CD4-positive, alpha-beta T cell treated with Interleukin-10 for 1 hour (primary cell): Measurements from ENCODE around the gene RMND5A.
A peak's percentile ranks its signal among the peaks of the same experiment; 100 is the strongest.
"Not testable (repeated sequence)": the region's sequence is repeated elsewhere in the genome, so short reads cannot be mapped to it uniquely, and the experiment has no call there.

Experiments
- DNase-seq: peaks from one replicate; pipeline ENCODE4 v3.0.0-alpha.2; 2020

The RMND5A gene

DNA sequence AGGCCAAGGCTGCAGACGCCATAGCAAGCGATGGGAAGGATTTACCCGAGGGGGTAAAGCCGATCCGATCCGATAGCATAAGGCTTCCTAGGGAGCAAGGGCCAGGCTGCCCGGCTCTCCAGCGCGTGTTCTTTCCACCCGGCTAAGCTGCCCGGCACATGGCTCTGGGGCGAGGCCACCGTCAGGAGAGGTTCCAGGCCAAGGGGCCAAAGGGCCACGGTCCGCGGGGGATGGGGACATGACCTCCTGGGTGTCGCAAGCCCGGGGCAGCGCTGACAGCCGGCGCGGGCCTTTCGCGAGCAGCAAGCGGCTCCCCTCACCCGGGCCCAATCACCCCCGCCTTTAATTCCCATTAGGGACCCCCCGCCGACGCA, 841 bp upstream of the RMND5A start:
- DNase-seq: not testable (repeated sequence)

DNA sequence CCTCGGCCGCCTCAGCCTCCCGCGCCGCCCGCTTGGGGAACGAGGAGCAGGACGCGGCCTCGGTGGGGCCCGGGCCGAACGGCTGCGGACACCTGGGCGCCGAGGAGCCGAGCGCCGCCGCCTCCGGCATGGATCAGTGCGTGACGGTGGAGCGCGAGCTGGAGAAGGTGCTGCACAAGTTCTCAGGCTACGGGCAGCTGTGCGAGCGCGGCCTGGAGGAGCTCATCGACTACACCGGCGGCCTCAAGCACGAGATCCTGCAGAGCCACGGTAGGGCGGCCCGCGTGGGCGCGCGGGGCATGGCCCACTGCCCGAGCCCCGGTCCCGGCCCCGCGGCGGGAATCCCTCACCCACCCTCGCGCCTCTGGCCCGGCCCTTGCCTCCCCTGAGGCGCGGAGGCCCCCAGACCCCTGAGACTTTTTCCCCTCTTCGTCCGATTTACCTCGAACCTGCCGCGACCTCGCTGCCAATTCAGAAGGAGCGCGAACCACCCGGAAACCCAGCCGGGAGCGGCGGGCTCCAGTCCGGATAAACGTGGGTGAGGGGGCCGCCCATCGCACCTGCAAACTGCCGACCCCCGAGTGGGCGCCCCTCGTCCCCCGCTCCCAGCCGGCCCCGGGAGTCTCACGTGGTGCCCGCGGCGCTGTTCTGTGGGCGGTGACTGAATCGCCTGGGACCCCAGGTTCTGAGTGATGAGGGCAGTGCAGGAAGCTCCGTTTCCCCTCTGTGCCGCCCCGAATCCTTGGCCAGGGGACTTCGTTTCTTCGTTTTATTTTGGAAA, 639 bp downstream of the RMND5A start:
- peak; percentile 57 for DNase-seq

DNA sequence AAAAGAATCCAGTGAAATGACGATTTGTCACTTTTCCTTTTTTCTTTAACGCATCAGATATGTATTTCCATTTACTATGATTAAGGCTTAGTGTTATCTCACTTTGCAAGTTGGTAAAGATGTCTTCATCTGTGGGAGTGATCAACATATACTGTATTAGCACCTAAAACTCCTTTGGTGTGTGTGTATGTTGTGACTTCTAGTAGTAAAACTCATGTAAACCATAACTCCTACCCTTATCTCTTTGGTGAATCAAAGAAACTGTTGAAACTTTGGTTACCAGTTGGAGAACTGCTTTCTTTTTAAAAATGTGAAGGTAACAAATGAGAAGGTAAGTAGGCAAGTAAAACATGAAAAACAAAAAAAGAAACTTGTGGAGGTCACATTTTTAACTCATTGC, 5.6 kb downstream of the RMND5A start:
- not testable (repeated sequence) for DNase-seq

DNA sequence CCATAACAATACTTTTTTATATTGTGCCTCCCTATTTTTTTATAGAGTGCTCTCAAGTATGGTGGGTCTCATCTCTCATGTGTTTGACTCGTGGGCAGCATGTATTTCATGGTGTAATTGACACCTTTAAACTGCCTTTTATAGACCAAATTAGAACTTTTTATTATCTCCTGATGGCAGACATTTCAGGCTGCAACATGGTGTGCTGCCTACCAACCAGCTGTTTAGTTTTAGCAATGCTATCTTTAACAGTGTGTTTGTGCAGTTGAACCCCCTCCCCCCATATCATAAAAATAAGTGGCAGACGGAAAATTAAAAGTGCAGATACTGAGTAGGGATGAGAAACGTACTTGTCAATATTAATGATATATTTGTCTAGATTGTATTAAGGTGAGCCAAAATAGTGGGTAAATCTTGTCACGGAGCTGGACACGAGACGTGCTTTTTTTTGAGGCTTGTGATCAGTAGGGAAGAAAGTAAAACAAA, 12.0 kb downstream of the RMND5A start:
- DNase-seq: not testable (repeated sequence)

DNA sequence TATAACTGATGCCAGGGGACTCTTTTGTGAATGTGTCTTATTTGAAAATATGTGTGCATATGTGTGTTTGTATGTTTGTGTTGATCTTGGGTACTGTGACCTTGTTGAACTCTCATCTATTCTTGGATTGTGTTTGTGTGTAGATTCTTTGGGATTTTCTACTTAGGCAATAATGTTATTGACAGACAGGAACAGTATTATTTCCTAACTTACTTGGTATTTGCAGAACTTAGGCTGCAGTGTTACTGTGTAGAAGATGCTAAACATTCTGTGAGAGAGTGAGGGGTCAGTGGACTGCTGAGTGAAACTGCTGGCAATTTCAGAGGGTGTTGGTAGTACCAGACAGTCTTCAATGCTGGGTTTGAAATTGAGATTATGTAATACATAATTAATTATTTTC, 12.7 kb downstream of the RMND5A start:
- DNase-seq: not testable (repeated sequence)

DNA sequence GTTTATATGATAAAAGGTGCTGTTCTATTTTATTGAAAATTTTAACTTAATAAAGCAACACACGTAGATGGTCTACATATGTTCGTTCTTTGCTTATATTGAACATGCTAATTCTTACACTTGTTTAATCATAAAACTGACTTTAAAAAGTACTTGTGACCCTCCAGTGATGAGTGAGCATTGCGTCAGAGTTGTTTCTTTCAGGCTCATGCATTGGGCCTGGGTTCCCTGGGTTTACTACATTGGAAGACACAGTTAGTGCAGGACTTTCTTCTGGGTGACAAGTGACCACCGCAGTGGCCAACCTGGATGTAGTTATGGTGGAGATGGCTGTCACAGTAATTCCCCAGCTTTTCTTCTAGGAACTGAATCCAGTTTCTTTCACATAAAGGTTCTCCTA, 13.4 kb downstream of the RMND5A start:
- not testable (repeated sequence) for DNase-seq

DNA sequence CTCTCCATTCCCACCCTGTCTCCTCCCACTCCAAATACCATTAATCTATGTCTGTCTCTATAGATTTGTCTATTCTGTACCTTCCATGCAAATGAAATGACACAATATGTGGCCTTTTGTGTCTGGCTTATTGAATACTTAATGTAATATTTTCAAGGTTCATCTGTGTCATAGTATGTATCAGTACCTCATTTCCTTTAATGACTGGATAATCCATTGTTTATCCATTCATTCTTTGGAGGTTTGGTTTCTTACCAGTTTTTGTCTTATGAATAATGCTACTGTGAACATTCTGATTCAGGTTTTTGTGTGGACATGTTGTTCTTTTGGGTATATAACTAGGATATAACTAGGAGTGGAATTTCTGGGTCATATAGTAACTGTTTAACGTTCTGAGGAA, 14.8 kb downstream of the RMND5A start:
- DNase-seq: not testable (repeated sequence)

DNA sequence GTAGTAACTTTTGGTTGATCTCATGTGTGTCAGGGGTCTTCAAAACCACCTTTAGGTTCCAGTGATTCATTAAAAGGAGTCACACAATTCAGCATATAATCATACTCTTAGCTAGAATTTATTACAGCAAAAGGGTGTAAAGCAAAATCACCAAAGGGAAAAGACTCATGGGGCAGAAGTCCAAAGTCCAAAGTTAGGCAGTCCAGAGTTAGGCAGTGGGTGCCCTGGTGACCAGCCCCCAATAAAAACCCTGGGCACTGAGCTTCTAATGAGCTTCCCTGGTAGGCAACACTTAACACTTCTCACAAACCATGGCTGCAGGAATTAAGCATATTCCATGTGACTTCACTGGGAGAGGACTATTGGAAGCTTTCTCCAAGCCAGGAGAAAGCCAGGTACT, 19.4 kb downstream of the RMND5A start:
- not testable (repeated sequence) for DNase-seq

DNA sequence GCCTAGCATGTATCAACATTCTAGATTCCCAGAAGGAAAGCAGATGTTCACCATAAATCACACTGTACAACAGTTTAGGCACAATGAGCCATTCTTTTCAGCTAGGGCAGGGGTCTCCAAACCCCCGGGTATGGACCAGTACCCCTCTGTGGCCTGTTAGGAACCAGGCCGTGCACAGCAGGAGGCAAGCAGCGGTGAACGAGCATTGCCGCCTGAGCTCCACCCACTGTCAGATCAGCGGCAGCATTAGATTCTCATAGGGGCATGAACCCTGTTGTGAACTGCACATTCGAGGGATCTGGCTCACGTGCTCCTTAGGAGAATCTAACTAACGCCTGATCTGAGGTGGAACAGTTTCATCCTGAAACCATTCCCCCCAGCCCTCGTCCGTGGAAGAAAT, 19.8 kb downstream of the RMND5A start:
- not testable (repeated sequence) for DNase-seq

DNA sequence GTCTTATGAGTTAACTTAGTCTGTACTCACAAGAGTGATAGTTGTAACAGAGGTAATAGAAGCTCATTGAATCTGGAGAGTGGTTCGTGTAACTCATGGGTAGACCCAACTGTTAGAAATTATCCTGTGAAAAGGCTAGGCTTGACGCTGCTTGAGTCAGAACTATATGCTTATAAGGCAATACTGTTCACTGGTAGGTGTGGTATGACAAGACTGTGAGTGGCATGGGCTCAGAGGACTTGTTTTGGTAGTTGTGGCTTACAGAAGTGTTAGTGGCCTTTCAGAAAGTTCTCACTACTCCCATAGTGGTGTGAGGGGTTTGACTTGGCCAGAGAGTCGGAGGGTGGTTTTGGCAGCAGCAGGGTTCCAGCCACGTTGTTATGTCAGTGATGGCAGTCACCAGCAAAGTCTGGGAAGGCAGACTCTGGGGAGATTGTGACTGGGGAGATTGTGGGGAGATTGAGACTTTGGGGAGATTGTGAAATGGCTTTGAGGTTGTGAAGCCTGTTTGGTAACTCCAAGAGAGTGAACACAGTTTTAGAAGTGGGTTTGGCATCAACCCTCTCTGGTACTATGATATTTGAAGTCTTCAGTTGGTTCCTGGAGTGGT, 21.9 kb downstream of the RMND5A start:
- DNase-seq: not testable (repeated sequence)

DNA sequence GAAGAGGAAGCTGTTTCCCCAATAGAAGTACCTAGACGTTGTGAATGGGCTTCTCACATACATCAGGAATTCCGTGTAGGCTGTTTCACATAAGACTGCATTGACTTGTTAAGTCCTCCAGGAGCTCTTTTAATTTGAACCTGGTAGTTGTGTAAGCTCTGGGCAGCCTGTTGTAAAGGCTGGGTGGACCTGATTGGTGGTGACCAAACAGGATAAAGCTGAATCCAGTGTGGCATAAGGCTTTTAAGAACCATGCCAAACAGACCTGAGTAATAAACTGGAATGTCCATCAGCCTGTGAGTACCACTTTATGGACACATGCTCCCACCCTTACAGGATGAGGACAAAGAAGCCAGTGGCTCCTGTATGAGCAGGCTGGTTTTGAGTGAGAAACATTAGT, 24.1 kb downstream of the RMND5A start:
- DNase-seq: no peak

DNA sequence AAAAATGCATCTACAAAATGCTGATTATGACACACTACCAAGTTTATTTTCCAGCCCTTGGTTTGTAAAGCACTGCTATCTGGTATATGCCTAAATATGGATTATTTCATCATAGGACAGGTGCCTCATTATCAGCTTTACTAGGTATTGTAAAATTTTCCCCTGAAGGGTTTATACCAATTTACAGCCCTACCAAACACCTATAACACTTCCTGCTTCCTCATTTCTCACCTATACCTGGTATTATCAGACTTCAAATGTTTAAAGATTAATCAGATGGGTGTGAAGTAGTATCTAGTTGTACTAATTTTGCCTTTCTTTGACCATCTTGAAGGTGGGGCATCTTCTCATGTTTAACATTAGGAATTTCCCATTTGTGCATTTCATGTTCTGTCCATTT, 26.8 kb downstream of the RMND5A start:
- no peak for DNase-seq

DNA sequence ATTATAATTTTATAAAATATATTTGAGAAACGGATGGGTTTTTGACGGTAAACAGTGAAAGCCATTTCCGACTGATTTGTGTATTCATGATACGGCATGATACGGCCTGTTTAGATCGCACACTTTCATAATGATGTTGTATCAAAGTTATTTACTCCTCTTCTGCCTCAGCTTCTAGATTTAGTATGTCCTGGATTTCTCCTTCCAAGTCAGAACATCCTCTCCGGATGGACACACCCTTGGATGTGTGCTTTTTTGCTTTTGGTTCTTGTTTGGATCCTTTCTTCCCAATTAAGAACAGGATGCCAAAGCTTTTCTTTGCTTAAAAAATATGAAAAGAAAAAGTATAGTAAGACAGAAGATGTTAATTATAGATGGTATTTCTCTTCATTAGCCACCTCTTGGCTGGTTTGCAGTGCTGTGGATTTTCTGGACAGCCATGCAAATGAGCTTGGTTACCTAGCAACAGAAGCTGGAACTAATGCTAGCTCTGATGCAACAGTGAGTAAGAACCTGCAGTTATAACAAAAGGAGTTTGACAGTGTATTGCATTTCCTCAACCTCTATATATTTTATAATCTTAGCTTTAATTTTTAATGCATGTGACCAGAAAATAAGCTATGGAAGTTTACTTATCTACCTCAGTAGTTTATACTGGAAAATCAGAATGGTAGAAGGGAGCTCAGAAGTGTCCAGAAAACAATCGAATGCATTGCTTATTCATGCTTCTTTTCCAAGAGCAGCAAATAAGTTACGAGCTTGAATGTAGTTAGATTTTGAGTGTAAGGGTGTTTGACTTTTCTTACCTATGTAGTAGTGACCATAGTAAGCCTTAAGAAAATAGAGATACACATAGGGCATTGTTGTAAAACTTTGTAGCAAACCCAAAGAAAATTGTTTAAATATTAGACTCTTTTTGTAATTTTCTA, 27.9 kb downstream of the RMND5A start:
- DNase-seq: no peak

DNA sequence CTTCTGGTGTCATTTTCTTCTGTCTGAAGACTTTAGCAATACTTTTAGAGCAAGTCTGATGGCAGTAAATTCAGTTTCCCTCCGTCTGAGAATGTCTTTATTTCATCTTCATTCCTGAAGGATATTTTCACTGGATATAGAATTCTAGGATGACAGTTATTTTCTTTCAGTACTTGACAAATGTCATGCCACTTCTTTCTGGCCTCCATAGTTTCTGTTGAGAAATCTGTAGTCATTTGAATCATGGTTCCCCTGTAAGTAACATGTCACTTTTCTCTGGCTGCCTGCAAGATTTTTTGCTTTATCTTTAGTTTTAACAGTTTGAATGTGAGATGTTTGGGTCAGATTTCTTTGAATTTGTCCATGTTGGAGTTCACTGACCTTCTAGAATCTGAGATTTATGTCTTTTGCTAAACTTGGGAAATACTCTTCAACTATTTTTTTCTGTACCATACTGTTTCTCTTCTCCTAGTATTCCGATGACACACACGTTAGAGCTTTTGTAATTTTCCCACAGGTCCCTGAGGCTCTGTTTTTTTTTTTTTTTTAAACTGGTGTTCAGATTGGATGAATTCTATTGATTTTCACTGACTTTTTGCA, 30.2 kb downstream of the RMND5A start:
- no peak for DNase-seq

DNA sequence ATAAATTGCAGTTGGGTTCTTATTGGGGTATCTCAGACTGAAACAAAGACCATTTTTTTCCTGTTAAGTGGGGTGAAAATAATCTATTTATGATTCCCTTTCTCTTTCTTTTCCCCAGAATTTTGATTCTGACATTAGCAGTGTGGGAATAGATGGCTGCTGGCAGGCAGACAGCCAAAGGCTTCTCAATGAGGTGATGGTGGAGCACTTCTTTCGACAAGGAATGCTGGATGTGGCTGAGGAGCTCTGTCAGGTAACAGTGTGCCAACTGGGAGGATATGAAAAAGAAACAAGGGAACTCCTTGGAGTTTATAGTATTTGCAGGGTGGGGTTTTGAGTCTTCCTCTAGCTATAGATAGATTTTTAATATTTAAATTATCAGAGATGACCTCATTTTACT, 31.7 kb downstream of the RMND5A start:
- DNase-seq: no peak

DNA sequence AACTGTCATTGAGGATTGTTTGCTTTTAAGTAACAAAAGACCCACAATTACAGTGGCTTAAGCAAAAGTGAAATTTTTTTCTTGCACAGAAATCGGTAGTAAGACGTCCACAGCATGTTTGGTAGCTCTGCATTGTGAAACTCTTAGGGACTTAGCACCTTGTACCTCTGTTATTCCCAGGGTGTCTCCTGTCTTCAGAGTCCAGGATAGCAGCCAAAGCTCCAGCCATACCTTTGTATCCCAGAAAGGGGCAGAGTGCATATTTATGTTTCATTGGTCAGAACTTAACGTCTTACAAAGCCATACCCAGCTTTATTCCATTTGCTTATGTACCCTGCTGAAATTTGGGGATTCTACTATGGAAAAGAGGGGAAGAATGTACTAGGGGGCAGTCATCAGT, 32.8 kb downstream of the RMND5A start:
- no peak for DNase-seq

DNA sequence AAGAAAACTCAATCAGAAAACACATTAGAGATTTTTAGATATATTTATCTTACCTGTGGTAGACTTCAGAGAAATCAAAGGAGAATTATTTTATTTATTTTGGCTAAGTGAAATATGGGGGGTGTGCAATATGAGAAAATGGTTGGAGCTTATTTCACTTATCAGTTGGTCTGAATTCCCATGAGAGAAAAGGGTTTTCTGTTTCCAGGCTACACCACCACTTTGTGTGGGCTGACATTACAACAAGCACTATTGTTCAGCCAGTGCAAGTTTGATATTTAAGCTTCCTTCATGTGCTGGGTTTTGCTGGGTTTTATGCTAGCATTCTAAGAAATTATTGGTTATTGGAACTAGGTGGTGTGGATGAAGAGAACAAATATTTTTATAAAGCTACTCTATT, 33.5 kb downstream of the RMND5A start:
- no peak for DNase-seq

DNA sequence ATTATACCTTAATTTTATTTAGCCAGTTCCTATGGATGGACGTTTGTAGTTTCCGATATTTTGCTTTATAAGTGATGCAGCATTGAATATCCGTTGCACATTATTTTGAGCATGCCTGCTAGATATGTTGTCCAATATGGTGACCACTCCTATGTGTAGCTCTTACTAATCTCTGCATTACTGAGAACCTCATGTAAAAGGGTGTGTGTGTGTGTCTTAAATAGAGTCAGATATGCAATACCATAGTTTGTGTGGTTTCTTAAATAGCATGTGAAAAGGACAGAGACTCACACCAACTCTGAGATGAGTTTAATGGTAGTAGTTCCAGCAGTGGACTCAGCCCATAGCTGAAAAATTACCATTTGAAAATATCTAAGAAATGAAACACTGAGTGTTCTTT, 38.3 kb downstream of the RMND5A start:
- DNase-seq: no peak

DNA sequence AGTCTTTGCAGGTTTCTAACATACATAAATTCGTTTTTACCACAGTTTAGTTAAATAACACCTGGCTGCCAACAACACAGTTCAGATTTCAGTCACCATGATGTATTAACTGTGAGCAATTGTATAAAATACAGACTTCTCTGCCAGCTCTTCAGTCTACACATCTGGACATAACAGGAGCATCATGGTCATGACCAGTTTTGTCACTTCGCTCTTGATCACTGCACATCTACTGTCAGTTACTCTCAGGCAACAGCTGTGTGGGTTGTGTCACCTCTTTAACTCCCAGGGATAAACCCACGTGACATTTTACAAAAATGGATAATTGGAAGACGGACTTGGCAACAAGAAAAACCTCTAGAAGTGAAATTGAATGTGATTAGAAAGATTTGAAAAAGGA, 40.3 kb downstream of the RMND5A start:
- DNase-seq: no peak

DNA sequence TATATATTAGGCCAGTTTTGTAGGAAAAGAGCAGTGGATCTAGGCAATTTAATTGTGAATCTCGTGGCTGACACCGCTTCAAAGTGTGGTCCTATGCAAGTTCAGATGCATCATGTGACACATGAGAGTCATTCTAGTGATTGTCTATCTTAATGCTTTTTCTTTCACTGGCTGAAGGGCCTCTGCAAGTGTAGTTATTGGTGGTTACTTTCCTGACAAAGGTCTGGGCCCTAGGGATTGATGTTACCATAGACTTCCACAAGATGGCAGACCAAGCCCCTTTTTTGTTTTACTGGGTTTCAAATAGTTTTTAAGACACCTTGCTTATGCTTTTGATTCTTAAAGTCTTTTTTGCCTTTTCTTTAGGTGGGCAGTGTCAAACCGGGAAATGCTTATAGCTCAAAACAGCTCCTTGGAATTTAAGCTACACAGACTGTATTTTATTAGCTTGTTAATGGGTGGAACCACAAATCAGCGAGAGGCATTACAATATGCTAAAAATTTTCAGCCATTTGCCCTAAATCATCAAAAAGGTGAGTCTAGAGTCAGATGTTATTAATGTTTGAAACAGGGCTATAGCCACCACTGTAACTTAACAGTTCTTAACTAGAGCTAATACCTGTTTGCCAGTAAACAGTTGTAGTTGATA, 44.7 kb downstream of the RMND5A start:
- DNase-seq: peak; percentile 70

DNA sequence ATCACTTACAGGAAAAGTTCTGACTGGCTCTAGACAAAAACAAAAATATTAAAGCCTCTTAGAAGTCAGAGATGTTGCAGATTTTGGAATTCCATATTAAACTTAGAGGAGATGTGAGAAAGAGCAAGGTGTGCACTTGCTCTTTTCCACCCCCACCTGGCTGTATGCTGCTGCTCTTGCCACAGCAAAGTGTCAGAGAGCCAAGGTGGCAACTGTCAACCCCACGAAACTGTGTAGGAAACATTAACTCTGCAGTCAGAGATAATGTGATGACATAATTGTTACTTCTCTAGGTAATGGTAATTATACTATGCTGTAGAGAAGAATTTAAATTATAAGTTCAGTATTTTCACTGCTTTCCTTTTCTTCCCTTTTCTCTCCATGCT, 45.2 kb downstream of the RMND5A start:
- DNase-seq: no peak

DNA sequence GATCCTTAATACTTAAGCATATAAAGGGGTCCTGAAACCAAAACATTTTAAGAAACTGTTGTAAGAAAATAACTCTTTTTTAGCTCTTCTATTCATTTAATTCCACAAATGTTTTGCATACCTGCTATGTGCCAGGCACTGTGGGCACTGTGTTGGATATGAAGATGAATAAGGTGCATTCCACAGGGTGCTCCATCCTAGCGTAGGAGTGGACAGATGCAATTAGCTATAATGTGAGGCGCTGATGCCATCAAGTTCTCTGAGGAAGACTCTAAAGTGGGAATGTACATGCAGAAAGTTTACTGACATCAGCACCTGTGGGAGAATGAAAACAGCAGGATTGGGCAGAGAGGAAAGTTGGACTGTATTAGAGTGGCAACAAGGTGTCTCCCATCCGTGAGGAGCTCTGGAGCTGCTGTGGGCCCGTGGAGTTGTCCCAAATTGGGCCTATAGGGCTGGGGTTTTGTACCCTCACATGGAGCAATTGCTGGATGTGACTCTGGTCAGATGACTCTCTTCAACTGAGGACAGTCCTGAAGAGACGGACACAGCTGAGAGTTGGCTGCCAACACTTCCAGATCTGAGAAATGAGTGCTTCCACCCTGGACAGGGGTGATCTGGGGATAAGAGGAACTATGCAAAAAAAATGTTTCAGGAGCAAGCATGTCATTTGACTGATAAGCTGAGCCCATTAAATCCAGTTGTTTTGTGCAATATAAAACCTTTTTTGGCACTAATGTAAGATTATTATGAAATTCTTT, 48.3 kb downstream of the RMND5A start:
- no peak for DNase-seq
